TTC549 (cell line): ENCODE data around the gene TRIM73.
"Not testable (repeated sequence)": the region's sequence is repeated elsewhere in the genome, so short reads cannot be mapped to it uniquely, and the experiment has no call there.

Experiments
- FAIRE-seq: peaks from 2 replicates; lab custom pipeline; 2012; peaks lifted over from hg19 to GRCh38; lab: Jason Lieb, UNC

The TRIM73 gene

DNA sequence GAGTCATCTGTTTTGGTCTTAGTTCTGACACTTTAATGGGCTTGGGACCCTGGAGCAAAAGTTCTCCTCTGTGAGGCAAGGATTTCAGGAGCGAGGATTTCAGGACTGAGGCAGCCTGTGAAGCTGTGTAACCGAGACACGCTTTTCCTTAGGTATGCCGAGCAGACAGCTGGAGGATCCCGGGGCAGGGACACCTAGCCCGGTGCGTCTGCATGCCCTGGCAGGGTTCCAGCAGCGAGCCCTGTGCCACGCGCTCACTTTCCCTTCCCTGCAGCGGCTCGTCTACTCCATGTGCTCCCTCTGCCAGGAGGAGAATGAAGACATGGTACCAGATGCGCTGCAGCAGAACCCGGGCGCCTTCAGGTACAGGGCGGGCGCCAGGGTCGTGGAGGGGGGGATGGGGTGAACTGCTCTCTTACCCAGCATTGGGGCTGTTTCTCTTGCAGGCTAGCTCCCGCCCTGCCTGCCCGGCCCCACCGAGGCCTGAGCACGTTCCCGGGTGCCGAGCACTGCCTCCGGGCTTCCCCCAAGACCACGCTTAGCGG is 20.5 kb downstream of the TRIM73 start:
- not testable (repeated sequence) for FAIRE-seq

GRCh38 chr7:75416787-75417186 is 21.4 kb downstream of the TRIM73 start:
- FAIRE-seq, result not testable (repeated sequence)

GRCh38 chr7:75418292-75418858 is 22.9 kb downstream of the TRIM73 start:
- FAIRE-seq, result not testable (repeated sequence)

DNA sequence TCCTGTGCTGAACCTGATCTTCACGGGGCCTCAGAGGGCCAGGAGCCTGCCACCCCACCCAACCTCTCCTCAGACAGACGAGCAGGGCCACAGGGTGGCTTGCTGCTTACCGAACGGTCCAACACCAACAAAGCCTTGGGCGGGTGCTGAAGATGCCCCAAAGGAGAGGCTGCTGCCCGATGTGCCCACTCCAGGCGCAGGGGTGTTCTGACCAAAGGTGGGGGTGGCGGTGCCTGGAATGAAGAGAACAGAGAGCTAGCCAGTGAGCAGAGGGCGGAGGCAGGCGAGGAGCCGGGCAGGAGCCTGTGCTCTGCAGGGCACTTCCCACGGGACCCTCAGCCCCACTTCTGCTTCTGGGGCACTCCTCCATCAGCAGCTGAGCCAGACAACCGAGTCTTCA is 23.8 kb downstream of the TRIM73 start:
- not testable (repeated sequence) for FAIRE-seq

DNA sequence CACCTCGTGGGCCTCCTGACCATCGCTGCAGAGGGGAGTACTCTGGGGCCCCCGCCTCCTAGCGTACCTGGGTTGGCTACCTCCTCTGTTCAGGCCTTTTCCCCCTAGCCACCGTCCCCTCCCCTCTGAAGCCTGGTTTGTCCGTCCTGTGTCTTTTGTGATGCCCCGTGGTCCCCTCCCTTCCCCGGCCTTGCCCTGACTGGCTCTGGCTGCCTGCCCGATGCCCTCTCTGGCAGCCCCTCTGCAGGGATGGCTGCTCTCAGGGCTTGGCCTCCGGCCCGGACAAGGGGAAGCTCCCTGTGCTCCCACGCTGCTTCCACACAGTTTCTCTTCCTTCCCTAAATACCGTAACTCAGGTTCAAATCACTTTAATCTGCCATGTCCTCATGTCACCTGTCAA is 24.3 kb downstream of the TRIM73 start:
- not testable (repeated sequence) for FAIRE-seq

GRCh38 chr7:75420152-75420551 is 24.7 kb downstream of the TRIM73 start:
- FAIRE-seq, result not testable (repeated sequence)

DNA sequence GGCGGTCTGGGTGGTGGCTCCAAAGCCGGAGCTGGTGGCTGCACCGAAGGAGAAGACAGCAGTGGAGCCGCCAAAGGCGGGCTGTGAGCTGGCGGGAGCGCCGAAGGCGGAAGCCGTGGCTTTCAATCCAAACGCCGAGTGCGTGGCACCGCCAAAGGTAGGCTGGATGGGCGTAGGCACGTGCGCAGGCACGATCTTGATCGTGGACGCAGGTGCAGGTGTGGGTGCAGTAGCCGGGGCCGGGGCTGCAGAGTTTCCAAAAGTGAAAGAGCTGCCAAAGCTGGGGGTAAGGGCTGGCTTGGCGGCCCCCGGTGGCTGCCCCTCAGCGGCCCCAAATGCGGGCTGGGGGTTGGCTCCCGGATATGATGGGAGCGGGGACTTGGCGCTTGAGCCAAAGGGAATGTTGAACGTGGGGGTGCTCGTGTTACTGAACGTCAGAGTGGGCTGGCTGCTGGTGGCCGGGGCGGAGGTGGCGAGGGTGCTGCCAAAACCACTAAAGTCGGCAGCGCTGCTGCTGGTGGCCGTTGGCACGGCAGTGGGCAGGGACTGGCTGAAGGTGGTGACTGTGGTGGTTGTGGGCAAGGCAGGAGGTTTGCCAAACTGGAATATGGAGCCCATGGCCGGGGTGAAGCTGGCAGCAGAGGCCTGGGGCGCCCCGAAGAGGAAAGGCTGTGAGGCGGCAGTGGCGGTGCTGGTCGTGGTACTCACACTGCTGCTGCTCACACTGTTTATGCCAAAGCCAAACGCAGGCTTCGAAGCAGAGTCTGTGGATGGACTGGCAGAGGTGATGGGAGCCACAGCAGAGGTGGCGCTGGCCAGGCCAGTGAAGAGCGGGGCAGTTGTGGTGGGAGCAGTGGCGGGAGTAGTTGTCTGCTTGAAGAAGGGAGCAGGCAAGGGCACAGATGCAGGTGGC is 26.6 kb downstream of the TRIM73 start:
- not testable (repeated sequence) for FAIRE-seq

GRCh38 chr7:75423481-75423880 is 28.1 kb downstream of the TRIM73 start:
- FAIRE-seq, result not testable (repeated sequence)

GRCh38 chr7:75439000-75439399 is 43.6 kb downstream of the TRIM73 start:
- not testable (repeated sequence) for FAIRE-seq

DNA sequence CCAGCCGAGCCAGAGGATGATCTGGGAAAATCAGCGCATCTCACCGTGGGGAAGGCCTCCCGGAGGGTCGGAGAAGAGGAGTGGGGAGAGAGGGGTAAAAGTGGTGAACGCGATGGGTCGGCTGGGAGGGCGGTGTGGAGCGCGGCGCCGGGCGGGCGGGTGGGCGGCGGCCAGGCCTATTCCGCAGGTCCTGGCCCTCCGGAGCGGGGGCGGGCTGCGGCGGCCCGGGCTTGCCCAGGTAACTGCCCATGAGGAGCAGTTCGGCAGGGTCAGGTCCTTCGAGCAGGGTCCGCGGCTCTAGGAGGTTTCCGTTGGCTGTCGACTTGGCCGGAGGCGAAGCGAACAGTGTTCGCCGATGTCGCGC is 46.7 kb downstream of the TRIM73 start:
- FAIRE-seq, result not testable (repeated sequence)

- FAIRE-seq, result not testable (repeated sequence)
Observed at GRCh38 chr7:75442465-75443111, 47.2 kb downstream of the TRIM73 start.

DNA sequence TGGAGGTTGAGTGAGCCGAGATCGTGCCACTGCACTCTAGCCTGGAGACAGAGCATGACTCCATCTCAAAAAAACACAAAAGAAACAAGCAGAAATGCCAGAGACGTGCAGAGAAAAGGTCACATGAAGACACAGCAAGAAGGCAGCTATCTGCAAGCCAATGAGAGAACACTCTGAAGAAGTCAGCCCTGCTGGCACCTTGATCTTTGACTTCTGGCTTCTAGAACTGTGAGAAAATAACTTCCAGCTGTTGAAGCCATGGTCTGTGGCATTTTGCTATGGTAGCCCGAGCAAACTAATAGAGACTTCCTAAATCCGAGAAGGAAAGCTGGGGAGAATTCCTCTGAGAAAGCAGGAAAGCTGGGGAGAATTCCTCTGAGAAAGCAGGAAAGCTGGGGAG is 54.5 kb downstream of the TRIM73 start:
- not testable (repeated sequence) for FAIRE-seq

GRCh38 chr7:75452494-75452955 is 57.1 kb downstream of the TRIM73 start:
- not testable (repeated sequence) for FAIRE-seq
